Rectal smooth muscle tissue (tissue), 1 donor: ENCODE data around the gene THBS2.
"Not testable (repeated sequence)": the region's sequence is repeated elsewhere in the genome, so short reads cannot be mapped to it uniquely, and the experiment has no call there.

Source experiments
- H3K27ac ChIP-seq: one replicate; pipeline ENCODE4 v1.7.0; 2013; ENCODE audit warnings: low read depth, low read length, inconsistent platforms
- H3K27me3 ChIP-seq: one replicate; pipeline ENCODE4 v1.7.0; 2013; ENCODE audit warnings: low read length; ENCODE audit not compliant: control insufficient read depth, insufficient read depth
- H3K36me3 ChIP-seq: one replicate; pipeline ENCODE4 v1.7.0; 2013; ENCODE audit warnings: low read length; ENCODE audit not compliant: control insufficient read depth, insufficient read depth
- H3K4me1 ChIP-seq: one replicate; pipeline ENCODE4 v1.7.0; 2013; ENCODE audit warnings: low read length; ENCODE audit not compliant: control insufficient read depth, insufficient read depth
- H3K4me3 ChIP-seq: one replicate; pipeline ENCODE4 v1.7.0; 2013; ENCODE audit warnings: low read length
- H3K9ac ChIP-seq: one replicate; pipeline ENCODE4 v1.7.0; 2013; ENCODE audit warnings: low read length

THBS2 gene

DNA sequence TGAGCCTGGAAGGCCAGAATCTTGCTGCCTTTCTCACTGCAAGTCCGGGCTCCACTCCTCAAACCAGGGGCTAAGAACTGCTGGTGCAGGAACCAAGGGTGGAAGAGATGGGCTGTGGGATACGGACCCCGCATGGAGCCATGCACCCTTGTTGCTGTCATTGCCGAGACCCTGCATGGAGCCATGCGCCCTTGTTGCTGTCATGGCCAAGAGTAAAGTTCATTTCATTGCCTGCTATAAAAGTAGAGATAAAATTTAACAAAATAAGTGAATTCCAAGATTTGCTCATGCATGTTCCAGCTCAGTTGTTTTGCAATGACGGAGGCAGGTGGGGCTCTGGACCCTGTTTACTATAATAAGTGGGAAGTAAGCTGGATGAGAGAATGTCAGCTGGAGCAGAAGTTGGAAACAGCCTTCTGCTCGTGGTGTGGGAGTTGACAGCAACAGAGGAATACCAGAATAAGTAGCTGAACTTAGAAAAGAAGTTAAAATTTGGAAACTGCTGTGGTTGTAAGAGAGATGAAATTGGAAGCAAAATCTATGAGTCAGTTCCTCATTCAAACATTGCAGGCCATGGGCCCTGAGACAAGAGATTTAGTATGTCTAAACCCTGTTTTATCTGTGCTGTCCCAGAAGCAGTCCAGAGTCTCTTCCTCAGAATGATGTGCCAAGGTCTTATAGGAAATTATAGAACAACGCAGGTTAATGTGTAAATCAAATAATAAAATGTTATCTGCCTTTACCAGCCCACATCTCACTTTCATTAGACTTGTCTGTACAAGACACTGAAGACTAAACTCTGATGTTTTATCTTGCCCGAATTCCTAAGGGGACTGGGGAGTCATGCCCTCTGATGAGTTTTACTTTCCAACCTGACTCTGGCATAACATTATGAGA lies 15.8 kb upstream of the THBS2 start:
- H3K4me1 ChIP-seq: peaks cover 4% of the 10 kb centered on the region
- H3K36me3 ChIP-seq: no peaks in the 10 kb centered on the region
- no peak overlapping the region for H3K4me3 ChIP-seq
- no peak overlapping the region for H3K9ac ChIP-seq
- H3K27me3 ChIP-seq: no peaks in the 10 kb centered on the region
- H3K27ac ChIP-seq: no peak overlapping the region

DNA sequence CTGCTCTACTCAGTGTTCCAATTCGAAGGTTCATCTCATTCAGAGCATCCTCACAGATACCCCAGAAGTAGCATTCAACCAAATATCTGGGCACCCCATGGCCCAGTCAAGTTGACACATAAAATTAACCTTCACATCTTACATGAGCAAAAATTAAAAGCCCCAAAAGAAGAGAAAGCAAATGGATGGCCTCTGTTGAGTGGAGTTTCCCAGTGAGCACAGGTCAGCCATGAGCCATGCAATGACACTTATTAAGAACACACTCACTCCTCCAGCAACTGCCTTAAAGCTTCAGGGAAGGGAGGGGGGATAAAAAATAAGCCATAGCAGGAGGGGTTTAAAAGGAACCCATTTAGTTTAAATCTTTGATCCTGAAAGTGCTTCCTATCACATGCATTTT lies 14.6 kb upstream of the THBS2 start:
- Histone ChIP-seq H3K9ac (no peak overlapping the region), H3K27ac (no peak overlapping the region), H3K27me3 (no peaks in the 10 kb centered on the region), H3K4me3 (no peak overlapping the region), H3K36me3 (no peaks in the 10 kb centered on the region), H3K4me1 (peaks cover 4% of the 10 kb centered on the region)

DNA sequence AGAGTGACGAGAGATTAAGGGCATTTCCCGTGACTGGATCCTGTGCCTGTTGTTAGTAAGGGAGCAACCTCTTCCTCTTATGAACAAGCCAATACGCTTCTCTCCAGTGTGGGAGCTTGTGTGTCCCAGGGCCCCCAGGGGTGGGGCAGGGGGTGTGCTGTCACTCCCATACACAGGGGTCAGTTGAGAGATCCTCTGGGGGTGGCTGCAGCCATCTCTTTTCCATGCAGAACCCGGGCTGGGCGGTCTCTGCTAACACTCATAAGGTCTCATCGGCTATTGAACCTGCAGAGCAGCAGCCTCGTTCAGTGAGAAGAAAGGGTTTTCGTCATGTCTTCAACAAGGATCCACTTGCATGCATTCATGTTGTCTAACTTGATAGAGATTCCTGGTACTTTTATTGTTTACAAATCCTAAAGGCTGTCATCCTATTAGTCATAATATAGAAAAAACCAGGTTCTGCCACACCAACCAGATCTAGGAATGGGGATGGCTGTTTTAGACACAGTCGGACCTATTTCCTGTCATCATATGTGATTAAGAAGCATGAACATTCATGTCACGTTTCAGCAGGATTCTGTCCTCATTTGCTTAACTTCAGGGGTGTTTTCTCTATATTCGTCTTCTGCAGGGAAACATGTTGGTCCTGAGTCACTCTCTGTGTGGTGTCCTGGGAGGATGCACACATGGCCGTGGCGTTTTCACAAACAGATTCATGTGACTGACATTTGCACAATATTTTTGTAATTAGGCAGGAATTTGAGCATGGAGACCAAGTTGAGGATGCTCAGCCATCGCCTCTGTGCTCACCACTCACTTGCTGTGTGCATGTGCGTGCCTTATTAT lies 13.3 kb upstream of the THBS2 start:
- peaks cover 4% of the 10 kb centered on the region for H3K4me1 ChIP-seq
- no peaks in the 10 kb centered on the region for H3K36me3 ChIP-seq
- no peak overlapping the region for H3K27ac ChIP-seq
- H3K9ac ChIP-seq: no peak overlapping the region
- H3K27me3 ChIP-seq: no peaks in the 10 kb centered on the region
- no peak overlapping the region for H3K4me3 ChIP-seq

DNA sequence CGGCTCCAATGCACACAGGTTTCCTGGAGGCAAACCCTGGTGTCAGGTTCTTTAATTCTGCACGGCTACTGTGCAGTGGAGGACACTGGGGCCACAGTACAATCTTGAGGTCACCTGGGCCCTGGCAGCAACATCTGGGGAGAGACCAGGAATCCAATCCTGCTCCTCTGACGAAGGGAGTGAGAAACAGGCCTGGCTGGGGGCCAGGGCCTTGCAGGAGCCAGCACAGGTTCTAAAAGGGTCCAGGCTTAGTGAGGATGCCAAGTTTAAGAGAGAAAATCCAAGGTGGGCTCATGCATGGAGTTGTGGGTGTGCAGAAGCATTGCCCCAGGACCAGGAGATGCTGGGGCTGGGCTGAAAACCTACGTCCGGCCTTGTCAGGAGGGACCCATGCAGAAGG lies 12.6 kb upstream of the THBS2 start:
- Histone ChIP-seq H3K27ac (no peak overlapping the region), H3K9ac (no peak overlapping the region), H3K4me3 (no peak overlapping the region), H3K4me1 (peaks cover 4% of the 10 kb centered on the region), H3K36me3 (no peaks in the 10 kb centered on the region), H3K27me3 (no peaks in the 10 kb centered on the region)

DNA sequence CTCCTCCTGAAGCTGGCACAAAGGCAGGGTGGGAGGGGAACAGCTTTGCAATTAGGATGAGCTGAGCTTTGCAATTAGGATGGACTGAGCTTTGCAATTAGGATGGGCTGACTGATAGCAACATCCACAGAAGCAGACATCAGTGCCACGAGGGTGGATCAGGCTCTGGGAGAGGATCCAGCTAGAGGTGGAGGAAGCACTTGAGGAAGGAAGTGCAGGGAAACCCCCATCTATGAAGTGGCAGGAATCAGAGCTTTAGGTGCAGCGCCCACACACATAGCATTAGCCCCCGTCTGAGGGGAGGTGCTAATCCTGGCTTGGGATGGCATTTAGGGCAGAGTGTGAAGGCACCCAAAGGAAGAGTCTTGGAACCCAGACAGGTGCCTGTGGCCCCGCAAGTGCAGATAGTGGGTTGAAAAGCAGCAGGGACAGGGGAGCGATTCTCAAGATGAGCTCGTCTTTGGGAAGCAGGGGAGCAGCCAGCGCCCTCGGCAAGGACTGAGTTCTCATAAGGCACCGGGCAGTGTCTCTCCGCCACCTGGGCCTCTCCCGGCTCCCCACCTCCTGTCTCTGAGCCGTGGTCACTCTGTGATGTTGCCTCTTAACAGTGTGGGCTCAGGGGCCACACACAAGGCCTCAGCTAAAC lies 12.0 kb upstream of the THBS2 start:
- Histone ChIP-seq H3K27ac (no peak overlapping the region), H3K36me3 (no peaks in the 10 kb centered on the region), H3K27me3 (no peaks in the 10 kb centered on the region), H3K4me1 (peaks cover 4% of the 10 kb centered on the region), H3K4me3 (no peak overlapping the region), H3K9ac (no peak overlapping the region)

DNA sequence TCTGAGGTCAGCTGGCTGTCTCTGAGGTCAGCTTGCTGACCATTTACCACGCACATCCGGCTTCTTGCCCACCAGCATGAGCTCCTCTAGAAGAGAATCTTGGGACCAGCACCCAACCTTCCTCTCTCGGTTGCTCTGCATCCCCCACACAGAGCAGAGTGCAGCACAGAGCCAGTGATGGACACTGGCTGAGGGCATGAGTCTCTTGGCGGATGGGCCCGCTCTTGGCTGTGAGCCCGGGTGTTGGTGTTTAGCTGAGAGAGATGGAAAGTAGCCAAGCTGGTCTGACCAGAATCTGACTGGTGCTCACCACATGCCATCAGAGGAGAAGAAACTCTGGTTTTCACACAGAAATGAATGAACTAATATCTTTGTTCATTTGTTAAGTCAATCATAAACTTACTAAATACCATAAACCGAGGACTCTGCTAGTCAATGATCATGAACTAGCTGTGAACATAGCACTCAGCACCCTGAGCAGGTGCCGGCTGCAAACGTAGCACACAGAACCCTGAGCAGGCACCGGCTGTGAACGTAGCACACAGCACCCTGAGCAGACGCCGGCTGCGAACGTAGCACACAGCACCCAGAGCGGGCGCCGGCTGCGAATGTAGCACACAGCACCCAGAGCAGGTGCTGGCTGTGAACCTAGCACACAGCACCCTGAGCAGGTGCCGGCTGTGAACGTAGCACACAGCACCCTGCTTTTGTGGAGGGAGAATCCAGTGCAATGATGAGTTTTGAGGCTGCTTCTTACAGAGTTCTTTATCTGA lies 10.4 kb upstream of the THBS2 start:
- H3K36me3 ChIP-seq: no peaks in the 10 kb centered on the region
- H3K9ac ChIP-seq: no peak overlapping the region
- H3K27ac ChIP-seq: no peak overlapping the region
- no peaks in the 10 kb centered on the region for H3K4me1 ChIP-seq
- no peaks in the 10 kb centered on the region for H3K27me3 ChIP-seq
- H3K4me3 ChIP-seq: no peak overlapping the region

DNA sequence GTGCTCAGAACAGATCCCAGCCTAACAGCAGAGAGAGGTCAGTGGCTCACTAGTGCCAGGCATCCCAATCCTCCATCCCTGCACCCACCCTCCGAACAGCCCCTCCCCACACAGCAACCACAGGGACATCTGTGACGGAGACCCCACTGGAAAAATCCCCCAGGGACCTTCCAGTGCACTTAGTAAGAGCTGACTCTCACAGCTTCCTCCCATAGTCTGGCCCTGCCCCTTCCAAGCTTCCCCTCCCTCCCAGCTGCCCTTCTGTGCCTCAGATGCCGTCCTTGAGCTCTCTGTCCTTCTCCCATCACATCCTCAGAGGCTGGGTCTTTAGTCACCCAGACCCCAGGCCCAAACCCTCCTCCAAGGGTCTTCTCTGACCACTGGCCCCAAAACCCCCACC lies 9.7 kb upstream of the THBS2 start:
- H3K27ac ChIP-seq: no peak overlapping the region
- H3K9ac ChIP-seq: no peak overlapping the region
- H3K36me3 ChIP-seq: no peaks in the 10 kb centered on the region
- no peaks in the 10 kb centered on the region for H3K4me1 ChIP-seq
- H3K27me3 ChIP-seq: no peaks in the 10 kb centered on the region
- H3K4me3 ChIP-seq: no peak overlapping the region

DNA sequence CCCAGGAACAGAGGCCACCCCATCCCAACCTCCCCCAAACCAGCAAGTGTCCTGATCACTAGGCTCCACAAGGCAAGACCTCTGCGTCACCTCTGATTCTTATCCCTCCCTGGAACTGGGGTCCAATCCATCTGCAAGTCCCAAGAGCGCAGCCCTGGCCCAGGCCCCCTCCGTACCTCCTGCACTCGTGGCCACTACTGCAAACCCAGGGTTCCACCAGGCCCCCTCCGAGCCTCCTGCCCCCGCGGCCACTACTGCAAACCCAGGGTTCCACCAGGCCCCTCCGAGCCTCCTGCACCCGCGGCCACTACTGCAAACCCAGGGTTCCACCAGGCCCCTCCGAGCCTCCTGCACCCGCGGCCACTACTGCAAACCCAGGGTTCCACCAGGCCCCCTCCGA lies 9.0 kb upstream of the THBS2 start:
- not testable (repeated sequence) for H3K27ac ChIP-seq, H3K4me1 ChIP-seq, H3K9ac ChIP-seq, H3K36me3 ChIP-seq, H3K27me3 ChIP-seq, H3K4me3 ChIP-seq

DNA sequence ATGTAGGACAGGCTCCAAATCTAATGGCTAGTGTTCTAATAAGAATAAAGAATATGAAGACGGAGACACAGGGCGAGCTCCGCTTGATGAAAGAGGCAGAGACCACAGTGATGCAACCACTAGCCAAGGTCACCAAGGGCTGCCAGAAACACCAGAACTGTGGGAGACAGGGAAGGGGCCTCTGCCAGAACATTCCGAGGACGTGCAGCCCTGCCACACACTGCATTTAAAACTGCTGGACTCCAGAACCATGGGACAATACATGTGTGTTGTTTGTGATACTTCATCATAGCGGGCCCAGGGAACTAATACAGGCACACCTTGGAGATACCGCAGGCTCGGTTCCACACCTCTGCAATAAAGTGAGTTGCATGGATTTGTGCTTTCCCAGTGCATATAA lies 2.9 kb upstream of the THBS2 start:
- Histone ChIP-seq H3K4me3 (no peak overlapping the region), H3K27ac (no peak overlapping the region), H3K27me3 (peaks cover 2% of the 10 kb centered on the region), H3K36me3 (no peaks in the 10 kb centered on the region), H3K9ac (no peak overlapping the region), H3K4me1 (no peaks in the 10 kb centered on the region)

DNA sequence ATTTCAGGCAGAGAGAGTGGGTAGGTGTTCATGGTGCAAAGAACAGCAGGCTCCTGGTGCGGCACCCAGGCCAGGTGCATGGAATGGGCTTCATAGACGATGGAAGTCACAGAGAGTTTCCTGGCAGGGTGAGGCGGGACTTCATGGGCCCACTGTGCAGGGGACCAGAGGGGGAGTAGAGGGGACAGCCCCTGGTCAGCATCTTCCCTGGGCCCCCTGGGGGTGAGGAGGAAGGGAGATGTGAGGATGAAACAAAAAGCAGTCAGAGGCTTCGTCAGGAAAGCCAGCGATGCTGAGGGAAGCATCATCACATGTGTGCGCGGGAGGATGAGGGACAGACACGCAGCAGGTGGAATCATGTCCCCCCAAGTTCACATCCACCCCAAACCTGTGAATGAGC lies 2.4 kb upstream of the THBS2 start:
- no peak overlapping the region for H3K27ac ChIP-seq
- H3K4me3 ChIP-seq: no peak overlapping the region
- H3K27me3 ChIP-seq: peaks cover 2% of the 10 kb centered on the region
- H3K4me1 ChIP-seq: no peaks in the 10 kb centered on the region
- no peaks in the 10 kb centered on the region for H3K36me3 ChIP-seq
- H3K9ac ChIP-seq: no peak overlapping the region

DNA sequence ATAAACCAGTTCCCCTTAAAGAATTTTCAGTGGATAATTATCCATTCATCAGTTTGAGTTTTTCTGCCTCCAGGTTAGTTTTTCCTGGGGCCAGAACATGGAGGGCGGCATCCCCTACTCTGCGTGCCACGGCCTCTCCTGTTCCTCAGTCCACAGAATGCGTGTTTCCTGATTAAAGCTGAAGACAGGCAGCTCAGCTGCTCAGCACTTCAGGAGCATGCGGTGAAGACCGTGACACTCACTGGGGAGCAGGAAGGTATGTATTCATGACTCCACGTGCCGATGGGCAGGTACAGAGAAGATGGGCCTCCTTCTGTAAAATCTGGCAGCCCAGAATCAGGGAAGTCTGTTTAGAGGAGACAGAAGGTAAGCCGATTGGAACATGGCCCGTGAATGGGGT lies 2.0 kb upstream of the THBS2 start:
- no peaks in the 10 kb centered on the region for H3K36me3 ChIP-seq
- H3K27ac ChIP-seq: no peak overlapping the region
- no peaks in the 10 kb centered on the region for H3K4me1 ChIP-seq
- H3K9ac ChIP-seq: no peak overlapping the region
- H3K4me3 ChIP-seq: no peak overlapping the region
- H3K27me3 ChIP-seq: peaks cover 2% of the 10 kb centered on the region
